Osteoblast (primary cell): ENCODE results near the gene ST6GALNAC3. TPM values are rescaled to one million over a fixed set of nuclear protein-coding genes. Genes with fewer than 3 reads are reported as not detected.

Experiments used
- DNase-seq: peaks from one replicate; pipeline ENCODE4 v3.0.0; 2011; ENCODE audit warnings: low spot score, mixed read lengths; ENCODE audit not compliant: insufficient read length; ENCODE audit errors: missing footprints
- H2AFZ ChIP-seq: 2 replicates; pipeline ENCODE4 v1.6.0; 2011; ENCODE audit warnings: mild to moderate bottlenecking, low read length
- H3K27ac ChIP-seq: 2 replicates; pipeline ENCODE4 v1.5.1; 2011; ENCODE audit warnings: mild to moderate bottlenecking, low read depth, low read length, moderate library complexity
- H3K27me3 ChIP-seq: 2 replicates; pipeline ENCODE4 v1.6.0; 2012; ENCODE audit warnings: mild to moderate bottlenecking, control low read depth, inconsistent platforms, low read length, moderate library complexity; ENCODE audit not compliant: insufficient read depth
- H3K36me3 ChIP-seq: 2 replicates; pipeline ENCODE4 v1.5.1; 2011; ENCODE audit warnings: mild to moderate bottlenecking, low read length, control low read depth, moderate library complexity; ENCODE audit not compliant: insufficient read depth
- H3K4me1 ChIP-seq: 2 replicates; pipeline ENCODE4 v1.5.1; 2011; ENCODE audit warnings: mild to moderate bottlenecking, low read length, control low read depth, moderate library complexity; ENCODE audit not compliant: insufficient read depth
- H3K4me2 ChIP-seq: 2 replicates; pipeline ENCODE4 v1.6.0; 2011; ENCODE audit warnings: mild to moderate bottlenecking, low read length; ENCODE audit not compliant: insufficient read depth
- H3K4me3 ChIP-seq: fragments of 200-600 bp; sonication (generic); 3 replicates; pipeline ENCODE4 v1.5.1; 2012; ENCODE audit warnings: mild to moderate bottlenecking, low read length, inconsistent platforms; ENCODE audit not compliant: insufficient read depth
- H3K79me2 ChIP-seq: 2 replicates; pipeline ENCODE4 v1.6.0; 2012; ENCODE audit warnings: mild to moderate bottlenecking, low read length, control low read depth, inconsistent platforms; ENCODE audit not compliant: insufficient read depth
- H3K9me3 ChIP-seq: 2 replicates; pipeline ENCODE4 v1.5.1; 2011; ENCODE audit warnings: low read depth, low read length, control low read depth
- H4K20me1 ChIP-seq: 2 replicates; pipeline ENCODE4 v1.6.0; 2012; ENCODE audit warnings: mild to moderate bottlenecking, low read length, control low read depth; ENCODE audit not compliant: insufficient read depth
- total RNA-seq: library from RNA; depleted of rRNA; stranded (reverse); fragments of >200 nt; gene quantifications from 2 replicates; pipeline ENCODE4 v1.2.3, GENCODE V29; 2012
- TF ChIP-seq, protein P1 (sequence below): IDR thresholded peaks from 2 replicates; pipeline ENCODE4 v1.5.1; 2011; ENCODE audit warnings: mild to moderate bottlenecking, low read depth, low read length, moderate library complexity; ENCODE audit errors: extremely low read depth

Gene ST6GALNAC3
- total RNA-seq, 1 donor, result not detected

DNA sequence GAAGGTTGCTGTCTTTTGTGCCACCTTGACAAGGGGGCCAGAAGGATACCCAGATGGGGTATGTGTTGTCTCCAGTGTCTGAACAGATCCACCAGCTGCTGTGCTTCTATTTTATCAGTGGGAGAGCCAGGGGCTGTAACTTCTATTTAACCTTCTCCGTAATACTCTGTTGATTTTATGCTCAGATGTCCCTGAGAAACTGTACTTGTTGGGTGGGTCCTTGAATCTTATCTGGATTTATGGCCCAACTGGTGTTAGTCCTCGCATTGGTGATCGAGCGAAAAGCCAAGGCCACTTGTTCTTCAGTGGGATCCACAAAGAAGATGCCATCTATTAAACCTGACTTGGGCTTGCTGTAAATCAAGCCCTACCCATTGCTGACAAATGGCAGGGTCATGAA is 56.4 kb downstream of the ST6GALNAC3 start:
- Histone ChIP-seq H3K9me3 (no peaks in the 10 kb centered on the region), H2AFZ (no peak overlapping the region), H3K4me3 (no peak overlapping the region), H3K4me1 (no peaks in the 10 kb centered on the region), H3K36me3 (no peaks in the 10 kb centered on the region), H3K27me3 (no peaks in the 10 kb centered on the region), H4K20me1 (no peaks in the 10 kb centered on the region), H3K27ac (no peak overlapping the region), H3K79me2 (no peaks in the 10 kb centered on the region), H3K4me2 (no peak overlapping the region)
- DNase-seq, result no peak
- TF ChIP-seq, protein P1, sequence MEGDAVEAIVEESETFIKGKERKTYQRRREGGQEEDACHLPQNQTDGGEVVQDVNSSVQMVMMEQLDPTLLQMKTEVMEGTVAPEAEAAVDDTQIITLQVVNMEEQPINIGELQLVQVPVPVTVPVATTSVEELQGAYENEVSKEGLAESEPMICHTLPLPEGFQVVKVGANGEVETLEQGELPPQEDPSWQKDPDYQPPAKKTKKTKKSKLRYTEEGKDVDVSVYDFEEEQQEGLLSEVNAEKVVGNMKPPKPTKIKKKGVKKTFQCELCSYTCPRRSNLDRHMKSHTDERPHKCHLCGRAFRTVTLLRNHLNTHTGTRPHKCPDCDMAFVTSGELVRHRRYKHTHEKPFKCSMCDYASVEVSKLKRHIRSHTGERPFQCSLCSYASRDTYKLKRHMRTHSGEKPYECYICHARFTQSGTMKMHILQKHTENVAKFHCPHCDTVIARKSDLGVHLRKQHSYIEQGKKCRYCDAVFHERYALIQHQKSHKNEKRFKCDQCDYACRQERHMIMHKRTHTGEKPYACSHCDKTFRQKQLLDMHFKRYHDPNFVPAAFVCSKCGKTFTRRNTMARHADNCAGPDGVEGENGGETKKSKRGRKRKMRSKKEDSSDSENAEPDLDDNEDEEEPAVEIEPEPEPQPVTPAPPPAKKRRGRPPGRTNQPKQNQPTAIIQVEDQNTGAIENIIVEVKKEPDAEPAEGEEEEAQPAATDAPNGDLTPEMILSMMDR, result no peak

DNA sequence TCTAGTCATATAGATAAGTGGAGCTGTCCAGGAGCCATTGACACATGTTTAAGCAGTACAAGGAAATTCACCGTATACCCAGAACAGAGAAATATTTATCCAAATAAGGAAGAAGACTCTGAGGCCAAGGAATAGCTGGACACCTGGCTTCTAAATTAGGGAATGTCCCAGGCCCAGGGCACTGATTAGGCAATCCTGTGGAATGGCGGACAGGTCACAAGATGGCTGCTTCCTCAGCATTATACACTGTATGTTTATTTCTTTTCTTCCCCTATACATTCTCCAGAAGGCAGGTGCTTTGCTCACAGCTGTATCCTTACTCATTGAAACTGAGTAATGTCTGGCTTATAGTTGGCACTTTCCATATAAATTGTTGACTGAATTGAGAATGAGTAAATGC is 59.4 kb downstream of the ST6GALNAC3 start:
- Histone ChIP-seq H3K79me2 (no peaks in the 10 kb centered on the region), H3K4me2 (no peak overlapping the region), H4K20me1 (no peaks in the 10 kb centered on the region), H3K4me1 (no peaks in the 10 kb centered on the region), H3K27ac (no peak overlapping the region), H3K36me3 (no peaks in the 10 kb centered on the region), H3K9me3 (no peaks in the 10 kb centered on the region), H2AFZ (no peak overlapping the region), H3K27me3 (no peaks in the 10 kb centered on the region), H3K4me3 (no peak overlapping the region)
- TF ChIP-seq, protein P1, result no peak
- no peak for DNase-seq

DNA sequence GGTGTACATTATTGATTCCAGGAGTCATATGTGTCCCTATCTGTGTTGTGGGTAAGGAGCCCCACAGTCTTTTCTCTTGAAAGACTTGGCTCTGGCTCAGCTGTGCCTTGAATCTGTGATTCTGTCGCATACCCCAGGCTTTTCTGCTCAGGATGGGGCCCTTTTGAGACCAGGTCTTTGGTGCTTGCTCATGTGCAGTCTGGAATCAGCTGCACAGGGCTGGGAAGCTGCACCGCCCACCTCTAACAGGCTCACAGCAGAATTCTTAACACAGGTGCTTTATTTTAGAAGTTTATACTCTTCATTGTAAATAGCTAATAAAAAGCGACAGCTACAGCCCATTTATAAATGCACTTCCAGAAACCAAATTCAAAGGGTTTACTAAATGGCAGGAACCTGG is 61.3 kb downstream of the ST6GALNAC3 start:
- Histone ChIP-seq H3K4me3 (no peak overlapping the region), H3K4me1 (no peaks in the 10 kb centered on the region), H3K9me3 (no peaks in the 10 kb centered on the region), H3K27ac (no peak overlapping the region), H3K79me2 (no peaks in the 10 kb centered on the region), H3K27me3 (no peaks in the 10 kb centered on the region), H2AFZ (no peak overlapping the region), H3K36me3 (no peaks in the 10 kb centered on the region), H3K4me2 (no peak overlapping the region), H4K20me1 (no peaks in the 10 kb centered on the region)
- TF ChIP-seq, protein P1, result no peak
- no peak for DNase-seq

DNA sequence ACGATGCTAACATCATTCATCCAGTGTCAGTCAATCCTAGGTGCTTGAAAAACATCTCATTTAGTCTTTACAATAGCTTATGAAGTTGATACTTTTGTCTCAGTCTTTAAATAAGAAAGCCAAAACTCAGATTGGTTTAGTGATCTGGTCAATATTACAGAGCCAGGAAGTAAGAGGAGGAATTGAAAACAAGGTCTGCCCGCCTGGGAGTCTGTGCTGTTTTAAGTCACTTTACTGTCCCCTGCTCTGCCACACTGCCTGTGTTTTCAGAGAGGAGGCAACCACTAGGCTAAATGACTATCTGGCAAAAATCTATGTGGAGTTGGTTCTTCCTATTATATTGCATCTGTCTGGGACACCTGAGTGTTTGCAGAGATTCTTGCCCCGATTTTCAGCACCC is 62.3 kb downstream of the ST6GALNAC3 start:
- Histone ChIP-seq H4K20me1 (no peaks in the 10 kb centered on the region), H3K4me2 (no peak overlapping the region), H2AFZ (no peak overlapping the region), H3K9me3 (no peaks in the 10 kb centered on the region), H3K27me3 (no peaks in the 10 kb centered on the region), H3K79me2 (no peaks in the 10 kb centered on the region), H3K4me3 (no peak overlapping the region), H3K36me3 (no peaks in the 10 kb centered on the region), H3K27ac (no peak overlapping the region), H3K4me1 (no peaks in the 10 kb centered on the region)
- no peak for DNase-seq
- TF ChIP-seq, protein P1, result no peak
